K562 (cell line): Measurements from ENCODE around the gene GAL.

Experiments used
- CBX1 ChIP-seq: sonication (generic); IDR thresholded peaks from 2 replicates; pipeline ENCODE4 v1.6.1; 2016; ENCODE audit warnings: antibody characterized with exemption, low read depth, mild to moderate bottlenecking
- CCAR2 ChIP-seq: fragments of 200-400 bp; formaldehyde crosslinking; IDR thresholded peaks from 2 replicates; pipeline ENCODE4 v1.6.1; 2017; ENCODE audit warnings: mild to moderate bottlenecking, low read depth, low read length
- CTCF ChIP-seq, 3 experiments: IDR thresholded peaks in 2 of 3; conservative IDR thresholded peaks in 1 of 3; 2 replicates each; pipeline ENCODE4 v1.5.1; 2011 to 2012; ENCODE audit warnings: low read length in 3 of 3, mild to moderate bottlenecking in 3 of 3, control low read depth in 2 of 3, improper control_type of control experiment in 1 of 3, inconsistent platforms in 1 of 3, low read depth in 1 of 3, mixed read lengths in 1 of 3, moderate library complexity in 1 of 3; ENCODE audit not compliant: insufficient read depth in 2 of 3
- KDM1A ChIP-seq, 2 experiments: fragments of 450-650 bp; IDR thresholded peaks; 2 replicates each; pipeline ENCODE4 v1.6.1; 2016; ENCODE audit warnings: mild to moderate bottlenecking in 2 of 2
- MED1 ChIP-seq: sonication (generic); formaldehyde crosslinking; IDR thresholded peaks from 2 replicates; pipeline ENCODE4 v1.8.1; 2023; ENCODE audit warnings: missing genetic modification reagents, borderline replicate concordance
- NR3C1 ChIP-seq: sonication (generic); formaldehyde crosslinking; IDR thresholded peaks from 2 replicates; pipeline ENCODE4 v1.8.1; 2022; ENCODE audit warnings: missing genetic modification reagents
- POLR2A ChIP-seq: fragments of 450-650 bp; conservative IDR thresholded peaks from 2 replicates; pipeline ENCODE4 v1.6.1; 2016
- SIN3B ChIP-seq: fragments of 450-650 bp; IDR thresholded peaks from 2 replicates; pipeline ENCODE4 v1.6.1; 2017; ENCODE audit warnings: low read depth, mild to moderate bottlenecking, moderate library complexity
- SRSF1 ChIP-seq: fragments of 200-400 bp; formaldehyde crosslinking; IDR thresholded peaks from 2 replicates; pipeline ENCODE4 v1.6.1; 2017; ENCODE audit warnings: mild to moderate bottlenecking, low read depth, low read length, moderate library complexity
- STAT6 ChIP-seq: sonication (generic); formaldehyde crosslinking; IDR thresholded peaks from 2 replicates; pipeline ENCODE4 v1.8.1; 2023; ENCODE audit warnings: mild to moderate bottlenecking, missing genetic modification reagents
- YY1 ChIP-seq, 3 experiments: IDR thresholded peaks; 2 replicates each; pipeline ENCODE4 v1.6.1; 2011; ENCODE audit warnings: low read length in 2 of 3, mild to moderate bottlenecking in 2 of 3, moderate library complexity in 2 of 3, borderline replicate concordance in 1 of 3, control low read depth in 1 of 3, low read depth in 1 of 3; ENCODE audit not compliant: insufficient read depth in 3 of 3, insufficient replicate concordance in 2 of 3, control insufficient read depth in 1 of 3, insufficient read length in 1 of 3; ENCODE audit errors: extremely low read depth in 1 of 3
- ZBTB7A ChIP-seq: IDR thresholded peaks from 2 replicates; pipeline ENCODE4 v1.6.1; 2011; ENCODE audit warnings: low read depth, mild to moderate bottlenecking, low read length, moderate library complexity, borderline replicate concordance; ENCODE audit not compliant: control insufficient read depth
- TF ChIP-seq, protein P1 (sequence below), 2 experiments: fragments of 450-650 bp; formaldehyde crosslinking in 1 of 2; IDR thresholded peaks; 2 replicates each; pipeline versions ENCODE4 v1.4.0 to v1.6.1; 2014 to 2020; ENCODE audit warnings: mild to moderate bottlenecking in 2 of 2, borderline replicate concordance in 1 of 2, low read depth in 1 of 2
- TF ChIP-seq, protein P2 (sequence below): fragments of 450-650 bp; formaldehyde crosslinking; IDR thresholded peaks from 2 replicates; pipeline ENCODE4 v1.4.0; 2022; ENCODE audit warnings: missing genetic modification characterization

DNA sequence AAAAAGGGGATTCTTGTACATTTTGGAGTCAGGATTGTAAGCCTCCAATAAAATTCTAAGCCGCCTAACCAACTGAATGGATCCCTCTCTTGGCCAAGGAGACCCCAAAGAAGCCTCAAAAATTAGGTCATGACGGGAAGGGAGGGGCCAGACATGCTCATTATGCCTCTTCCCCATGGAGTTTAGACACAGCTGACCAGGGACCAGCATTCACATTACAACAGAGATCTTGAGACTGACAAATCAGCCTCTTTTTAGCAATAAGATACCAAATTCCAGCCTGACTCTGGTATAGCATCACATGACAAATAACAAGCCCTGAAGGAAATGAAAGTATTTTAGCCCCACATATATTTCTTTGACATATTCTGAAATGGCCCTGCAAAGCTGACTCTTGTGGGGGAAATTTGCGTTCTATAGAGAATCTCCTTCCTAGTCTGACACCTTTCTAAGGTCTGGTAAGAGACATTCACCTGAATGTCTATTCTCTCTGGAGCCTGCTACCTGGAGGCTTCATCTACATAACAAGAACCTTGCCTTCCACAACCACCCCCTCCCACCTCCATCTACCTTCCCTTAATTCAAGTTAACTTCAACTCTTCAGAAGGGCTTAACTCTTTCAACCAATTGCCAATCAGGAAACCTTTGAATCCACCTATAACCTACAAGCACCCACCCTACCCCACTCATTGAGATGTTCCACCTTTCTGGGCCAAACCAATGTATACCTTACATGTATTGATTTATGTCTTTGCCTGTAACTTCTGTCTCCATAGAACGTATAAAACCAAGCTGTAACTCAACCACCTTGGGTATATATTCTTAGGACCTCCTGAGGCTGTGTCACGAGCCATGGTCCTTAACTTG, 10.3 kb downstream of the GAL start:
- TF ChIP-seq CTCF (IDR thresholded peaks at IDR 0.05 in 2 of 3, conservative IDR thresholded peaks at IDR 0.05 in 1 of 3; ENCODE audit: insufficient read depth in 2 of 3, low read depth in 1 of 3, low read length in 3 of 3) = no peak
- TF ChIP-seq SRSF1 = no peak
- no peak for TF ChIP-seq CCAR2
- no peak for TF ChIP-seq KDM1A (IDR thresholded peaks at IDR 0.05)
- no peak for TF ChIP-seq ZBTB7A
- no peak for TF ChIP-seq CBX1
- no peak for TF ChIP-seq POLR2A
- TF ChIP-seq STAT6 (CRISPR knock-in tag) = no peak
- no peak for TF ChIP-seq NR3C1 (CRISPR knock-in tag)
- TF ChIP-seq YY1 (IDR thresholded peaks at IDR 0.05; ENCODE audit: borderline replicate concordance in 1 of 3, control insufficient read depth in 1 of 3, extremely low read depth in 1 of 3, insufficient read depth in 3 of 3, insufficient read length in 1 of 3, insufficient replicate concordance in 2 of 3, low read depth in 1 of 3, low read length in 2 of 3) = no peak
- TF ChIP-seq SIN3B = no peak
- no peak for TF ChIP-seq MED1 (CRISPR knock-in tag)
- TF ChIP-seq, protein P1, sequence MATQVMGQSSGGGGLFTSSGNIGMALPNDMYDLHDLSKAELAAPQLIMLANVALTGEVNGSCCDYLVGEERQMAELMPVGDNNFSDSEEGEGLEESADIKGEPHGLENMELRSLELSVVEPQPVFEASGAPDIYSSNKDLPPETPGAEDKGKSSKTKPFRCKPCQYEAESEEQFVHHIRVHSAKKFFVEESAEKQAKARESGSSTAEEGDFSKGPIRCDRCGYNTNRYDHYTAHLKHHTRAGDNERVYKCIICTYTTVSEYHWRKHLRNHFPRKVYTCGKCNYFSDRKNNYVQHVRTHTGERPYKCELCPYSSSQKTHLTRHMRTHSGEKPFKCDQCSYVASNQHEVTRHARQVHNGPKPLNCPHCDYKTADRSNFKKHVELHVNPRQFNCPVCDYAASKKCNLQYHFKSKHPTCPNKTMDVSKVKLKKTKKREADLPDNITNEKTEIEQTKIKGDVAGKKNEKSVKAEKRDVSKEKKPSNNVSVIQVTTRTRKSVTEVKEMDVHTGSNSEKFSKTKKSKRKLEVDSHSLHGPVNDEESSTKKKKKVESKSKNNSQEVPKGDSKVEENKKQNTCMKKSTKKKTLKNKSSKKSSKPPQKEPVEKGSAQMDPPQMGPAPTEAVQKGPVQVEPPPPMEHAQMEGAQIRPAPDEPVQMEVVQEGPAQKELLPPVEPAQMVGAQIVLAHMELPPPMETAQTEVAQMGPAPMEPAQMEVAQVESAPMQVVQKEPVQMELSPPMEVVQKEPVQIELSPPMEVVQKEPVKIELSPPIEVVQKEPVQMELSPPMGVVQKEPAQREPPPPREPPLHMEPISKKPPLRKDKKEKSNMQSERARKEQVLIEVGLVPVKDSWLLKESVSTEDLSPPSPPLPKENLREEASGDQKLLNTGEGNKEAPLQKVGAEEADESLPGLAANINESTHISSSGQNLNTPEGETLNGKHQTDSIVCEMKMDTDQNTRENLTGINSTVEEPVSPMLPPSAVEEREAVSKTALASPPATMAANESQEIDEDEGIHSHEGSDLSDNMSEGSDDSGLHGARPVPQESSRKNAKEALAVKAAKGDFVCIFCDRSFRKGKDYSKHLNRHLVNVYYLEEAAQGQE (IDR thresholded peaks at IDR 0.05; ENCODE audit: borderline replicate concordance) = no peak
- TF ChIP-seq, protein P1 (CRISPR knock-in tag; IDR thresholded peaks at IDR 0.05; ENCODE audit: low read depth) = no peak
- TF ChIP-seq, protein P2, sequence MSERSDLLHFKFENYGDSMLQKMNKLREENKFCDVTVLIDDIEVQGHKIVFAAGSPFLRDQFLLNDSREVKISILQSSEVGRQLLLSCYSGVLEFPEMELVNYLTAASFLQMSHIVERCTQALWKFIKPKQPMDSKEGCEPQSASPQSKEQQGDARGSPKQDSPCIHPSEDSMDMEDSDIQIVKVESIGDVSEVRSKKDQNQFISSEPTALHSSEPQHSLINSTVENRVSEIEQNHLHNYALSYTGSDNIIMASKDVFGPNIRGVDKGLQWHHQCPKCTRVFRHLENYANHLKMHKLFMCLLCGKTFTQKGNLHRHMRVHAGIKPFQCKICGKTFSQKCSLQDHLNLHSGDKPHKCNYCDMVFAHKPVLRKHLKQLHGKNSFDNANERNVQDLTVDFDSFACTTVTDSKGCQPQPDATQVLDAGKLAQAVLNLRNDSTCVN (CRISPR knock-in tag) = no peak
